Brain microvascular endothelial cell (primary cell): ENCODE measurements around the gene MUC20.

Source experiments
- DNase-seq: peaks from one replicate; pipeline ENCODE4 v3.0.0-alpha.2; 2020
- H3K27ac ChIP-seq: fragments of 250-450 bp; sonication (Bioruptor Pico); 2 replicates; pipeline ENCODE4 v1.5.1; 2020; ENCODE audit warnings: mild to moderate bottlenecking, moderate library complexity
- H3K27me3 ChIP-seq: fragments of 250-450 bp; sonication (Bioruptor Pico); replicated peaks from 2 replicates; pipeline ENCODE4 v1.5.1; 2020; ENCODE audit warnings: mild to moderate bottlenecking
- H3K36me3 ChIP-seq: fragments of 250-450 bp; sonication (Bioruptor Pico); replicated peaks from 2 replicates; pipeline ENCODE4 v1.5.1; 2020; ENCODE audit warnings: mild to moderate bottlenecking
- H3K4me3 ChIP-seq: 2 replicates; pipeline ENCODE4 v1.5.1; 2011; ENCODE audit warnings: low read depth, mild to moderate bottlenecking, control low read depth, low read length, moderate library complexity
- in situ Hi-C: cut with HindIII; loops from 2 replicates; pipeline ENCODE4 v1.10.0; 2017; ENCODE audit warnings: low sequenced_read_pairs, low pct_ligation_motif_present
- TF ChIP-seq, protein P1 (sequence below): IDR thresholded peaks from 2 replicates; pipeline ENCODE4 v1.5.1; 2011; ENCODE audit warnings: low read depth, mild to moderate bottlenecking, moderate library complexity, low read length, control low read depth, inconsistent platforms; ENCODE audit errors: missing control alignments

The MUC20 gene

DNA sequence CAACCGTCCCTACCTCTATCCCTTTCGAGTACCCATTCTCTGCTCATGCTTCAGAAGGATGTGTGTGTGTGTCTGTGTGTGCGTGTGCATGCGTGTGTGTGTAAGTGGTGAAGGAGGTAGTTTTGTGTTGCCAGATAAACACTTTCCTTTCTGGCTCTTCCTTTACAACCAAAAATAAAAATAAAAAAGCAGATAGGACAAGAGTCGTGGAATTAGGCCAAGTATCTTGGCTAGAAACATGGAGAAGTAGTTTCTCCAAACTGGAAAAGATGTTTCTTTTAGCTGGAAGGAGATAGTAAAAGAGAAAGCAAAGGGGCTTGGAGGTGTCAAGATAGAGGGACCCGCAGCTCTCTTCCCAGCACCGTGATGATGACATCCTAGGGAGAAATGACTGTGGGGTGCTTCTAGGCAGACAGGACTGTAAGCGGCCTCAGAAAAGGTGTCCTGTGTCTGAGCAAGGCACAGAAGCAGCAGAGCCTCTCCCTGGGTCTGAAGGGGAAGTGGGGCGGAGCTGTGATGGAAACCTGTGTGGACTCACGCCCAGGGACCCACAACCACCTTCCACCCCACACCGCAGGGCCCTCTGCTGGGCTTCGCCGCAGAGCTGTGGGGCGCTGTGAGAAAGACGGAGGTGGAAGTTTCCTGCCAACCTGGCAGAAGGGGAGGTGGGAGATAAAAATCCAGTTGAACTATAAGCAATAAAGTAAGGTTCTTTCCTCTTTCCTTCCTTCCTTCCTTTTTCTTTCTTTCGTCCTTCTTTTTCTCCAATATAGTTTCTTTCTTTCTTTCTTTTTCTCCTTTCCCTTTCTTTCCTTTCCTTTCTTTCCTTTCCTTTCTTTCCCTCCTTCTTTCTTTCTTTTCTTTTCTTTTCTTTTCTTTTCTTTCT, 35.3 kb downstream of the MUC20 start:
- H3K36me3 ChIP-seq = no peaks in the 10 kb centered on the region
- H3K27me3 ChIP-seq = peaks cover 18% of the 10 kb centered on the region
- TF ChIP-seq, protein P1, sequence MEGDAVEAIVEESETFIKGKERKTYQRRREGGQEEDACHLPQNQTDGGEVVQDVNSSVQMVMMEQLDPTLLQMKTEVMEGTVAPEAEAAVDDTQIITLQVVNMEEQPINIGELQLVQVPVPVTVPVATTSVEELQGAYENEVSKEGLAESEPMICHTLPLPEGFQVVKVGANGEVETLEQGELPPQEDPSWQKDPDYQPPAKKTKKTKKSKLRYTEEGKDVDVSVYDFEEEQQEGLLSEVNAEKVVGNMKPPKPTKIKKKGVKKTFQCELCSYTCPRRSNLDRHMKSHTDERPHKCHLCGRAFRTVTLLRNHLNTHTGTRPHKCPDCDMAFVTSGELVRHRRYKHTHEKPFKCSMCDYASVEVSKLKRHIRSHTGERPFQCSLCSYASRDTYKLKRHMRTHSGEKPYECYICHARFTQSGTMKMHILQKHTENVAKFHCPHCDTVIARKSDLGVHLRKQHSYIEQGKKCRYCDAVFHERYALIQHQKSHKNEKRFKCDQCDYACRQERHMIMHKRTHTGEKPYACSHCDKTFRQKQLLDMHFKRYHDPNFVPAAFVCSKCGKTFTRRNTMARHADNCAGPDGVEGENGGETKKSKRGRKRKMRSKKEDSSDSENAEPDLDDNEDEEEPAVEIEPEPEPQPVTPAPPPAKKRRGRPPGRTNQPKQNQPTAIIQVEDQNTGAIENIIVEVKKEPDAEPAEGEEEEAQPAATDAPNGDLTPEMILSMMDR = no peak
- in situ Hi-C loops = no loop called here
- DNase-seq = no peak
- H3K4me3 ChIP-seq = no peak overlapping the region
- H3K27ac ChIP-seq = no peak overlapping the region

DNA sequence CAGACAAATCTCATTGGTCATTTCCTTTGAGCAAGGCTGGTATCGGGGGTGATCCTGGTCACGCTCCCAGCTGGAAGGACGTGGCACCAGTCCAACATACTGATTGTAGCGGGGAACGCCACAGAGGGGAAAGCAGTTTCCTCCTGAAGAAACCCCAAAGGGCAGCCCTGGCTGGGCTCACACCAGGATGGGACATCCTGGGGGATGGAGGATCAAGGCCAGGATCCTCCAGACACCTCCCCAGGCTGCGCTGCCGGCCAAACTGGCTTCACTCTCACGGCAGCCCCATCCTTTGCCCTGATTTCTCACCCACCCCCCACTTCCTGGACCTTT, 36.6 kb downstream of the MUC20 start:
- DNase-seq = no peak
- no peak overlapping the region for H3K27ac ChIP-seq
- TF ChIP-seq, protein P1 = no peak
- H3K4me3 ChIP-seq = no peak overlapping the region
- in situ Hi-C loops = no loop called here
- H3K36me3 ChIP-seq = no peaks in the 10 kb centered on the region
- H3K27me3 ChIP-seq = peaks cover 28% of the 10 kb centered on the region

DNA sequence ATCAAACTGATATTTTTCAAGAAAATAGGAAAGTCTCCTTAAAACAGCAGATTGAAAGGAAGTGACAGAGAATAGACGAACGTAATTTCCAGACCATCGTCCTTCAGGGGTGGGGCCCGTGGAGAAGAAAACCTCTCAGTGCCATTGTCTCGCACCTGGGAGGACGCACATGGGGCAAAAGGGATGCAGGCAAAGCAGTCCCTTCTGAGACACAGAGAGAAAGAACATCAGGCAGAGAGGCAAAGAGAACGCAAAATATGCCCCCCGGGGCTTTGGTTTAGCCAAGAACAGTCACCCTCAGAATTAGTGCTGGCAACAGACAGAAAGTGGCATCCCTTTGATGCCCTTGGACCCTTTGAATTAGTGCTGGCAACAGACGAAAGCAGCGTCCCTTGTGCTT, 37.0 kb downstream of the MUC20 start:
- Histone ChIP-seq H3K27ac (no peak overlapping the region), H3K27me3 (peaks cover 28% of the 10 kb centered on the region), H3K36me3 (no peaks in the 10 kb centered on the region), H3K4me3 (no peak overlapping the region)
- DNase-seq = no peak
- TF ChIP-seq, protein P1 = no peak
- in situ Hi-C loops = no loop called here

DNA sequence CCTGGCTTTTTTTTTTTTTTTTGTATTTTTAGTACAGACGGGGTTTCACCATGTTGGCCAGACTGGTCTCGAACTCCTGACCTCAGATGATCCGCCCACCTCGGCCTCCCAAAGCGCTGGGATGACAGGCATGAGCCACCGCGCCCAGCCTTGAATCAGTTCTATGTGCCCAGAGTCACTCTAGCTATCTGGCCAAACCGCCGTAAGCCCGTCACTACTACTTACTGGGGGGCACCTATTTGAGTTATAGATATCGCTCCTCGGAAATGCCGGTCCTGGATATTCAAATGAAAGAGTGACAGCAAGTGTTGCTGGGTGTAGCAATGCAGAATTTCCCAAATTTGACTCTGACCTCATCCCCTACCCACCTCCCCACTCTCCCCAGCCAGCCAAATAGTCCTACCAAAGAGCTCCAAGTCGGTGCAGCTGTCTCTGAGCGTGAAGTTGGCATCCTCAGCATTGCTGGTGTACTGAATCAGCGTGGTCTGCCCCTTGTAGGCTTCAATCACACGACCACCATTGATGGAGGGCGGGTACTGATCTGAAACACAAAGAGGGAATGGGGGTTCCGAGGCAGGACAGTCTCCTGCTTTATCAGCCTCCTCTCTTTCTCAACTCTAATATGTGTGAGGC, 38.1 kb downstream of the MUC20 start:
- no peaks in the 10 kb centered on the region for H3K36me3 ChIP-seq
- H3K27me3 ChIP-seq = peaks cover 28% of the 10 kb centered on the region
- H3K4me3 ChIP-seq = no peak overlapping the region
- in situ Hi-C loops = no loop called here
- TF ChIP-seq, protein P1 = no peak
- H3K27ac ChIP-seq = no peak overlapping the region
- no peak for DNase-seq

DNA sequence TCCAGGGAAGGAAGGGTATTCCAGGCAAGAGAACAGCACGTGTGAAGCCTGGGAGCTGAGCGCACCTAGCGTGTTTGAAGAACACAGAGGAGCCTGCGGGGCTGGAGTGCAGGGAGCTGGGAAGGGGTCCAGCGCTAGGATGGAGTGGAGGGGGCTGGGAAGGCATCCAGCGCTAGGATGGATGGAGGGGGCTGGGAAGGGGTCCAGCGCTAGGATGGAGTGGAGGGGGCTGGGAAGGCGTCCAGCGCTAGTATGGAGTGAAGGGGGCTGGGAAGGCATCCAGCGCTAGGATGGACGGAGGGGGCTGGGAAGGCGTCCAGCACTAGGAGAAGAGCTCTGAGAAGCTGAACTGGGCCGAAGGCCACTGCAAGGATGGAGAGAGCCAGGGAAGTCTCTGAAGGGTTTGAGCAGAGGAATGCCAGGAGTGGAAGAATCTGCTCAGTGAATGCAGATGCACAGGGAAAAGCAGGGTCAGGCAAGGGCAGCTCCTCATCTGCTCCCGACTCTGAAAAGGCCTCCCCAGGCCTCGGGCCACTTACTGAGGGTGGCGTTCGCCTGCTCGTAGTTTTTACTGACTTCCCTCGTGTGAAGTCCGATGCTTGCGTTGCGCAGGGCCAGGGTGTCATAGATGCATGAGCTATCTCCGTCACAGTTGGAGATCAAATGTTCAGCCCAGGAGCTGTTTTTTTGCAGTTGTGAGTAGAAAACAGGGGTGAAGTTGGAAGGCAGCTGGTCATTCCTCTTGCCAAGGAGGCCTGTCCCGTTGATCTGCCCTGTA, 39.8 kb downstream of the MUC20 start:
- in situ Hi-C loops = no loop called here
- no peaks in the 10 kb centered on the region for H3K36me3 ChIP-seq
- H3K4me3 ChIP-seq = no peak overlapping the region
- no peak for DNase-seq
- H3K27me3 ChIP-seq = peaks cover 24% of the 10 kb centered on the region
- no peak overlapping the region for H3K27ac ChIP-seq
- TF ChIP-seq, protein P1 = no peak
